Heart right ventricle (tissue), 16 donors: ENCODE measurements around the gene VCP. TPM values are rescaled to one million over a fixed set of nuclear protein-coding genes. Genes with fewer than 3 reads are reported as not detected.

Experiments
- ATAC-seq, 8 donors: fragments of 200-7000 bp; cut with Tn5 transposase; one replicate each; pipeline ENCODE4 v1.9.1; 2020; ENCODE audit warnings: mild to moderate bottlenecking in 8 of 8, moderate library complexity in 8 of 8, moderate number of reproducible peaks in 1 of 8
- DNase-seq, 2 donors: peaks; one replicate each; pipeline ENCODE4 v3.0.0-alpha.2; 2020
- H3K27ac ChIP-seq, 10 donors: fragments of 200-600 bp; sonication (generic) in 2 of 10; one replicate each; pipeline versions ENCODE4 v1.5.0 to v1.8.0; 2020 to 2022; ENCODE audit warnings: mild to moderate bottlenecking in 3 of 10
- H3K27me3 ChIP-seq, 7 donors: fragments of 200-600 bp; one replicate each; pipeline ENCODE4 v1.8.0; 2021 to 2022; ENCODE audit warnings: mild to moderate bottlenecking in 2 of 7
- H3K36me3 ChIP-seq, 9 donors: fragments of 200-600 bp; sonication (generic) in 1 of 9; one replicate each; pipeline versions ENCODE4 v1.5.0 to v1.8.0; 2020 to 2022; ENCODE audit warnings: mild to moderate bottlenecking in 2 of 9
- H3K4me1 ChIP-seq, 9 donors: fragments of 200-600 bp; sonication (generic) in 1 of 9; one replicate each; pipeline versions ENCODE4 v1.5.0 to v1.8.0; 2020 to 2022; ENCODE audit warnings: mild to moderate bottlenecking in 4 of 9
- H3K4me3 ChIP-seq, 10 donors: fragments of 200-600 bp; sonication (generic) in 2 of 10; one replicate each; pipeline versions ENCODE4 v1.5.0 to v1.8.0; 2020 to 2022; ENCODE audit warnings: mild to moderate bottlenecking in 7 of 10, moderate library complexity in 2 of 10
- H3K9me3 ChIP-seq, 11 donors: fragments of 200-600 bp in 10 of 11; sonication (generic) in 2 of 11; one replicate each; pipeline versions ENCODE4 v1.5.0 to v1.8.0; 2013 to 2022; ENCODE audit warnings: mild to moderate bottlenecking in 2 of 11, control low read depth in 1 of 11, moderate library complexity in 1 of 11
- CTCF ChIP-seq, 9 donors: fragments of 200-600 bp; sonication (generic) in 2 of 9; IDR thresholded peaks; one replicate each; pipeline versions ENCODE4 v1.5.0 to v1.8.0; 2021 to 2022; ENCODE audit warnings: antibody characterized with exemption in 9 of 9, mild to moderate bottlenecking in 5 of 9, moderate library complexity in 1 of 9
- WGBS, 2 donors: extraction: QIAGEN DNeasy Blood & Tissue Kit; methylation state at CpG; one replicate each; pipeline ENCODE4 v1.1.7; 2013; ENCODE audit warnings: inconsistent platforms in 1 of 2; 5-methylcytosine and 5-hydroxymethylcytosine counted together
- intact Hi-C, 10 donors: fragments of 100-400 bp; cut with DNase I; formaldehyde crosslinking; loops; one replicate each; pipeline versions ENCODE4 v1.11.1 to v1.14.2; 2022
- polyA plus RNA-seq, 2 donors: library from polyadenylated mRNA; stranded (reverse); fragments of 200-250 nt; gene quantifications; one replicate each; pipeline ENCODE4 v1.2.3, GENCODE V29; 2013
- total RNA-seq, 10 donors: library from RNA; stranded (reverse); fragmentation: NEBNext Ultra II Directional in 3 of 10; extraction: Animal tissue kit (Norgen Biotek cat#: 25700) in 3 of 10; gene quantifications; one replicate each; pipeline versions ENCODE4 v1.2.1 to v1.2.4, GENCODE V29; 2021 to 2023
- donor health status: Arrhythmogenic right ventricular cardiomyopathy.
- donor health status: ischemic (EF 13 %, LVEDD 7.1; RV severe dilation, severe dysfunction).
- donor health status: healthy with polysubstance abuse.
- donor health status: DM: no; HTN: yes; CAD: no.
- donor health status: DM: no; HTN: no; CAD: no.
- donor health status: ischemic (EF 25% LVEDD 6.9; RV normal size, moderate dysfunction).
- donor health status: ischemic (EF 25% LVEDD 5.7; RV mildly dilated, moderate dysfunction).
- donor health status: healthy.
- donor health status: DM: yes; HTN: yes; CAD: no.
- donor health status: Ischemic cardiomyopathy.
- donor health status: ischemic (EF 35%, LVEDD 5.7; RV mildly dilated, moderate dysfunction).
- donor health status: nonischemic (EF 11% LVEDD 7.7; RV severe dilation, severe dysfunction).
- donor health status: DM: yes; HTN: yes; CAD: no.
- donor health status: PGD.
- donor health status: ischemic (EF 29% LVEDD 5.4; RV normal size, mild dysfunction).
- donor health status: nonischemic (EF 23%, LVEDD 6.1; RV moderate dilation, normal function).

Gene VCP
- total and polyA plus RNA-seq, 12 donors = 69.9 to 385 (median 287) TPM

DNA sequence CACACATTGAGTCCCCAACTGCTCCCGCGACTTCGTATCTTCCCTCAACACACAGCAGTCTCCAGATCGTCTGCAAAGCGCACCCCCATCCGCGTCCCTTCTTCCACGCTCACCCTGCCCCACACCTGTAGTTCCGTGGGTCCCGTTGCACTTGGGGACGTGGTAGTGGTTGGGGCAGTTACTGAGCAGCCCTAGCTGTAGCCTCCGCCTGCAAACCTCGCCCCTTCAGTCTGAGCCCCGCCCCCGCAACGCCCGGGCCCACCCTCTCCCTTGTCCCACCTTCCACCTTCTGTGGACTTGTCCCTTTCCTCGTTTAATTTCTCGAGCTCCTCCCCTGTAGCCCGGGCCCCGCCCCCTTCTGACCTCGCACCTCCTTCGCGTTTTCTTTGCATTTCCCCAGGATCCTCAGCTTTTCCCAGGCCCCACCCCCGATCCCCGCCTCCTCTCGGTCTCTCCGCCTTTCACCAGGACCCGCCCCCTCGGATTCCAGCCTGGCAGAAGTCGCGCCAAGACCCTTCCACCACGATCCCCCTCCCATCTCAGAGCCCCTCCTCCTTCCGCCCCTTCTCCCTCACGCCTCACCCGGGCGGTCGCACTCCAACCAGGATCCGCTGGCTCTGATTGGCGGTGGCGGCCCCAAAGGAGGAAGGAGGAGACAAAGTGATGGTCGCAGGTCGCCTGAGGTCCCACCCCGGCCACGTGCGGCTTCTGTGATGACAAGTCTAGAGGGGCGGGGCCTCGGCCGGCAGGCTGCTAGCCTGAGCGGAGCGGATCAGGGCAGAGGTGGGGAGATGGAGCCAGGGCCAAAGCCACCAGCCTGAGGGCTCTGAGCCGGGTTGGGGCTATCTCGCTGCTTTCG, 43.5 kb upstream of the VCP start, which contains the start of gene ATOSB:
TSS of gene ATOSB (minus strand) at position 183 of the 859 bp plus-strand sequence. CDS start 7,588 bp downstream, outside the sequence.
- Histone ChIP-seq H3K27me3 (no peaks in the 10 kb centered on the region), H3K4me3 (peak within 1 kb of the TSS; percentile 45 to 78 (median 66)), H3K27ac (peak within 1 kb of the TSS; percentile 79 to 98 (median 94)), H3K4me1 (peaks cover 10 to 55% (median 46%) of the 10 kb centered on the region in 9 donors), H3K36me3 (no peaks in the 10 kb centered on the region), H3K9me3 (no peaks in the 10 kb centered on the region)
- peak; percentile 62 to 84 (median 72) for ATAC-seq
- 1% methylated on average over 54 of the region's 54 CpGs for WGBS, 2 donors
- peak; percentile 96 for DNase-seq
- TF ChIP-seq CTCF (IDR thresholded peaks at IDR 0.05) = no peak
- intact Hi-C loops = loop anchor here (1.0 to 10.0 kb wide), 16 partner anchors 45 to 441 kb away; partner anchors contain the start of gene UNC13B (in 4 of the 10)

- peaks cover 17 to 64% (median 54%) of the 10 kb centered on the region in 9 donors for H3K4me1 ChIP-seq
- WGBS, 2 donors = 21 to 23% methylated on average over 12 of the region's 12 CpGs
- H3K36me3 ChIP-seq = no peaks in the 10 kb centered on the region
- no peak for TF ChIP-seq CTCF (IDR thresholded peaks at IDR 0.05)
- peak in 5 of 8 donors; percentile 3 to 22 (median 16) for ATAC-seq
- H3K27ac ChIP-seq = peak overlapping the region; percentile 79 to 98 (median 94)
- H3K4me3 ChIP-seq = peak overlapping the region; percentile 45 to 78 (median 66)
- intact Hi-C loops = loop anchor here in 8 of 10 donors (5.0 to 10.0 kb wide), 12 partner anchors 43 to 442 kb away; partner anchors contain the start of genes UNC13B (in 4 of the 8) and VCP (in 1 of the 8)
- DNase-seq = peak; percentile 66 to 78
- no peaks in the 10 kb centered on the region for H3K9me3 ChIP-seq
- no peaks in the 10 kb centered on the region for H3K27me3 ChIP-seq
Measured at GRCh38 chr9:35114840-35115628, 42.6 kb upstream of the VCP start.

GRCh38 chr9:35114113-35114839, 41.9 kb upstream of the VCP start:
- ATAC-seq (peak; percentile 2 to 47 (median 21)), DNase-seq (peak; percentile 75 to 89)
- Histone ChIP-seq H3K36me3 (no peaks in the 10 kb centered on the region), H3K9me3 (no peaks in the 10 kb centered on the region), H3K27me3 (no peaks in the 10 kb centered on the region), H3K4me1 (peaks cover 17 to 71% (median 55%) of the 10 kb centered on the region in 9 donors), H3K27ac (peak overlapping the region; percentile 79 to 98 (median 94)), H3K4me3 (peak overlapping the region in 9 of 10 donors; percentile 45 to 78 (median 67))
- WGBS, 2 donors = 11 to 16% methylated on average over 5 of the region's 5 CpGs
- TF ChIP-seq CTCF (IDR thresholded peaks at IDR 0.05) = no peak
- intact Hi-C loops = loop anchor here in 6 of 10 donors (5.0 to 10.0 kb wide), 7 partner anchors 42 to 441 kb away; partner anchors contain the start of gene VCP (in 1 of the 6)
